GM12872 (cell line): ENCODE measurements around the gene ROBO3.

Source experiments
- CTCF ChIP-seq: IDR thresholded peaks from 3 replicates; pipeline ENCODE4 v1.5.1; 2011; ENCODE audit warnings: low read depth, mild to moderate bottlenecking, low read length, moderate library complexity; ENCODE audit not compliant: insufficient read depth

The ROBO3 gene

DNA sequence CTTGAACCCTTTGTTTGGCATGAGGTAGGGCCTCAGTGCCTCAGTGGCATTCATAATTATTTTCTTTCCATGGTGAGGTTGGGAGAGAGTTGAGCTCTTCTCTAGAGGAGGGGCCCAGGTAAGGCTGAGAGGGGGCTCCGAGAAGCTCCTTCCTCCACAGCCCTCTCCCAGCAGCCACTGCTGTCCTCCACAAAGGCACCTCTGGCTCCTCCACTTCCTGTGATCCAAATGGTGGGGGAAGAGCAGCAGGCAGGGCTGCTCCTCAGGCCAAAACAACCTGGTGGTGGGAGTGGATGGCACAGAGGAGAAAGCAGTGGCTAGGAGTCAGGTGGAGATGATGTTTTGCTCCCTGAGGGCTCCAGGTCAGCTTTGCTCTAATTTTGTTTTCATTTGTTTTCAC, 19.1 kb downstream of the ROBO3 start:
- TF ChIP-seq CTCF, result no peak

- no peak for TF ChIP-seq CTCF
Measured at GRCh38 chr11:124884869-124885479, 19.7 kb downstream of the ROBO3 start.

DNA sequence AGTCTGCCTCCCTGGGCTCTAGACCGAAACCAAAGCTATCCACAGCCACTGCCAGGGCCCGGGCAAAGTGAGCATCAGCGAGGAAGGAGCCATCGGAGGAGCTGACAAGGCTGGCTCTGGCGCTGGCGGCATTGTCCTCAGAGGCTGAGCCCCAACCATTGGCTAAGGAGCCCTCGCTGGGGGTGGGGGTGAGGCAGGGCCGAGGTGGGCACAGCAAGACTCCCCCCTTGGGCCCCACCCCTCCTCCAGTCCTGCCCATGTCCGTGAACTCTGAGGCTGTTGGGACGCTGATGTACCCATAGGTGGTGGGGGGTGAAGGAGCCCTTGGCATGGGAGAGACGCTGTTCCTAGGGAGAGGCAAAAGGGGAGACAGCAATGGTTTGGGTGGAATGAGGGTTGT, 21.2 kb downstream of the ROBO3 start:
- no peak for TF ChIP-seq CTCF

- TF ChIP-seq CTCF, result no peak
Measured at GRCh38 chr11:124886978-124887666, 21.9 kb downstream of the ROBO3 start.

GRCh38 chr11:124887667-124888013, 22.4 kb downstream of the ROBO3 start:
- no peak for TF ChIP-seq CTCF

- no peak for TF ChIP-seq CTCF
Measured at GRCh38 chr11:124889191-124890091, 24.2 kb downstream of the ROBO3 start.

GRCh38 chr11:124890151-124890550, 24.9 kb downstream of the ROBO3 start:
- TF ChIP-seq CTCF, result no peak
